Ishikawa (cell line): ENCODE measurements around the gene SDE2.

Experiments used
- CEBPB ChIP-seq: IDR thresholded peaks from 2 replicates; pipeline ENCODE4 v1.6.1; 2012
- CREB1 ChIP-seq: IDR thresholded peaks from 2 replicates; pipeline ENCODE4 v1.6.1; 2012; ENCODE audit warnings: low read depth
- EGR1 ChIP-seq: IDR thresholded peaks from 2 replicates; pipeline ENCODE4 v1.6.1; 2012
- EP300 ChIP-seq: IDR thresholded peaks from 2 replicates; pipeline ENCODE4 v1.6.1; 2012; ENCODE audit warnings: borderline replicate concordance
- FOXM1 ChIP-seq: IDR thresholded peaks from 2 replicates; pipeline ENCODE4 v1.6.1; 2012; ENCODE audit warnings: low read depth, borderline replicate concordance
- NFIC ChIP-seq: IDR thresholded peaks from 2 replicates; pipeline ENCODE4 v1.6.1; 2012
- RAD21 ChIP-seq: IDR thresholded peaks from 2 replicates; pipeline ENCODE4 v1.6.1; 2012; ENCODE audit warnings: low read depth
- TAF1 ChIP-seq: IDR thresholded peaks from 2 replicates; pipeline ENCODE4 v1.6.1; 2012; ENCODE audit warnings: low read depth, mild to moderate bottlenecking
- TCF12 ChIP-seq: IDR thresholded peaks from 2 replicates; pipeline ENCODE4 v1.6.1; 2012; ENCODE audit warnings: low read depth
- TEAD4 ChIP-seq: IDR thresholded peaks from 2 replicates; pipeline ENCODE4 v1.6.1; 2012
- YY1 ChIP-seq: IDR thresholded peaks from 2 replicates; pipeline ENCODE4 v1.6.1; 2012; ENCODE audit warnings: low read depth
- ZBTB7A ChIP-seq: IDR thresholded peaks from 2 replicates; pipeline ENCODE4 v1.6.1; 2012; ENCODE audit warnings: low read depth
- TF ChIP-seq, protein P1 (sequence below): IDR thresholded peaks from 2 replicates; pipeline ENCODE4 v1.6.1; 2012
- TF ChIP-seq, protein P2 (sequence below): IDR thresholded peaks from 2 replicates; pipeline ENCODE4 v1.6.1; 2012
- TF ChIP-seq, protein P3 (sequence below): IDR thresholded peaks from 2 replicates; pipeline ENCODE4 v1.6.1; 2012; ENCODE audit warnings: low read depth, mild to moderate bottlenecking

SDE2 gene

DNA sequence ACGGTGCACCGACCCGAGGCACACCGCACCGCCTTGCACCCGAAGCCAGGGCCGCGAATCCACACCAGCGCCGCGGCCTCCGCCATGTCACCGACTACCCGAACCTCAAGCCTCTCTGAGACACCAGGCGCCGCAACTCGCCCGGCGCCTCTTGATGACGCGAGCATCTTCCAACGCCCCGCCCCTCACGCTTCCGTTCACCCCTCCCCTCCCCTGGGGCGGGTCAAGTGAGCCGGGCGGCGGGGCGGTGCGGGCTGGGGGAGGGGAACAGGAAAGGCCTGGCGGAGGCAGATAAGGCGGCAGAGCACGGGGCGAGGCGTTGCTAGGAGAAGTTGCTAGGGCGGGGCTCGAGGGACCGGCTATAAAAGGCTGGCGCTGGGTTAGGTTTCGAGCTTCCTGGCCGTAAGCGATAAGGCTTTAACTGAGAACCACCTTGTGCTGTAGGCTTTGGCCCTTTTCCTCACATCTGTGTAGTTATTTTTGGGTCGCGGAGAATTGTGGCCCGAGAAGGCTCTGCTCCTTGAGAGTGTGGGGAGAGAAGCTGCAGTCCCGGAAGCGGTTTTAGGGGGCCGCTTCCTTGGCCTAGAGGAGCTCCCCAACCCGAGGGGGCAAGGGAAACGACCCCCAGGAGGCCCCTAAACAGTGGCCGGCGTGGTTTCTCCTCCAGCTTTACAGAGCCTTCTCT is at the start of gene SDE2:
SDE2 (minus strand) TSS at position 117 of the 685 bp plus-strand sequence; CDS start at position 86, 31 bp downstream.
- TF ChIP-seq, protein P1, sequence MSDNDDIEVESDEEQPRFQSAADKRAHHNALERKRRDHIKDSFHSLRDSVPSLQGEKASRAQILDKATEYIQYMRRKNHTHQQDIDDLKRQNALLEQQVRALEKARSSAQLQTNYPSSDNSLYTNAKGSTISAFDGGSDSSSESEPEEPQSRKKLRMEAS: peak; percentile 61
- TF ChIP-seq EGR1: no peak
- peak; percentile 88 for TF ChIP-seq TAF1
- no peak for TF ChIP-seq FOXM1
- TF ChIP-seq RAD21: no peak; the same call in 1 of the 2 replicates
- peak; percentile 72 for TF ChIP-seq ZBTB7A
- TF ChIP-seq TCF12: no peak
- peak; percentile 89 for TF ChIP-seq YY1
- no peak for TF ChIP-seq NFIC
- TF ChIP-seq, protein P2, sequence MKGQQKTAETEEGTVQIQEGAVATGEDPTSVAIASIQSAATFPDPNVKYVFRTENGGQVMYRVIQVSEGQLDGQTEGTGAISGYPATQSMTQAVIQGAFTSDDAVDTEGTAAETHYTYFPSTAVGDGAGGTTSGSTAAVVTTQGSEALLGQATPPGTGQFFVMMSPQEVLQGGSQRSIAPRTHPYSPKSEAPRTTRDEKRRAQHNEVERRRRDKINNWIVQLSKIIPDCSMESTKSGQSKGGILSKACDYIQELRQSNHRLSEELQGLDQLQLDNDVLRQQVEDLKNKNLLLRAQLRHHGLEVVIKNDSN: no peak; the same call in 1 of the 2 replicates
- no peak for TF ChIP-seq EP300
- no peak for TF ChIP-seq TEAD4
- peak; percentile 95 for TF ChIP-seq CREB1
- TF ChIP-seq, protein P3, sequence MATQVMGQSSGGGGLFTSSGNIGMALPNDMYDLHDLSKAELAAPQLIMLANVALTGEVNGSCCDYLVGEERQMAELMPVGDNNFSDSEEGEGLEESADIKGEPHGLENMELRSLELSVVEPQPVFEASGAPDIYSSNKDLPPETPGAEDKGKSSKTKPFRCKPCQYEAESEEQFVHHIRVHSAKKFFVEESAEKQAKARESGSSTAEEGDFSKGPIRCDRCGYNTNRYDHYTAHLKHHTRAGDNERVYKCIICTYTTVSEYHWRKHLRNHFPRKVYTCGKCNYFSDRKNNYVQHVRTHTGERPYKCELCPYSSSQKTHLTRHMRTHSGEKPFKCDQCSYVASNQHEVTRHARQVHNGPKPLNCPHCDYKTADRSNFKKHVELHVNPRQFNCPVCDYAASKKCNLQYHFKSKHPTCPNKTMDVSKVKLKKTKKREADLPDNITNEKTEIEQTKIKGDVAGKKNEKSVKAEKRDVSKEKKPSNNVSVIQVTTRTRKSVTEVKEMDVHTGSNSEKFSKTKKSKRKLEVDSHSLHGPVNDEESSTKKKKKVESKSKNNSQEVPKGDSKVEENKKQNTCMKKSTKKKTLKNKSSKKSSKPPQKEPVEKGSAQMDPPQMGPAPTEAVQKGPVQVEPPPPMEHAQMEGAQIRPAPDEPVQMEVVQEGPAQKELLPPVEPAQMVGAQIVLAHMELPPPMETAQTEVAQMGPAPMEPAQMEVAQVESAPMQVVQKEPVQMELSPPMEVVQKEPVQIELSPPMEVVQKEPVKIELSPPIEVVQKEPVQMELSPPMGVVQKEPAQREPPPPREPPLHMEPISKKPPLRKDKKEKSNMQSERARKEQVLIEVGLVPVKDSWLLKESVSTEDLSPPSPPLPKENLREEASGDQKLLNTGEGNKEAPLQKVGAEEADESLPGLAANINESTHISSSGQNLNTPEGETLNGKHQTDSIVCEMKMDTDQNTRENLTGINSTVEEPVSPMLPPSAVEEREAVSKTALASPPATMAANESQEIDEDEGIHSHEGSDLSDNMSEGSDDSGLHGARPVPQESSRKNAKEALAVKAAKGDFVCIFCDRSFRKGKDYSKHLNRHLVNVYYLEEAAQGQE: no peak
- no peak for TF ChIP-seq CEBPB

DNA sequence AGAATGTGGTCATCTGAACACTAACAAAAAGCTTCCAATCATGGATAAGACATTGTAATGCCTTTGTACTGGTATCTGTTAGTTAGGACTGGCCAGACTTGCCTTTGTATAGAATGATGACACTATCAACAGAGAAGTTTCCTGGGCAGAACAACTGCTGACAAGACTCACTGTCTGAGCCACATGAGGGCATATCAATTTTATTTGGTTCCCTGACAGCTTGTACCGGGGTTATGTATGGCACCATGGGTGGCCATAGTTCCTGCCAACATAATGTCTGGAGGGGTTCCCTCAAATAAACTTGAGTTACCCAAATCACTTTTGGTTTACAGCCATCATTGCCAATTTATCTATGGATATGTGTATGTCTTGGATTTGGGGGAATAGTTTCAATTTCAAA is 49.7 kb upstream of the SDE2 start:
- TF ChIP-seq NFIC: no peak
- TF ChIP-seq, protein P2: no peak
- TF ChIP-seq, protein P1: no peak
- no peak for TF ChIP-seq TCF12
- TF ChIP-seq, protein P3: no peak
- TF ChIP-seq FOXM1: no peak
- no peak for TF ChIP-seq TAF1
- TF ChIP-seq YY1: no peak
- TF ChIP-seq EGR1: no peak
- no peak for TF ChIP-seq RAD21
- TF ChIP-seq CREB1: no peak
- no peak for TF ChIP-seq TEAD4

DNA sequence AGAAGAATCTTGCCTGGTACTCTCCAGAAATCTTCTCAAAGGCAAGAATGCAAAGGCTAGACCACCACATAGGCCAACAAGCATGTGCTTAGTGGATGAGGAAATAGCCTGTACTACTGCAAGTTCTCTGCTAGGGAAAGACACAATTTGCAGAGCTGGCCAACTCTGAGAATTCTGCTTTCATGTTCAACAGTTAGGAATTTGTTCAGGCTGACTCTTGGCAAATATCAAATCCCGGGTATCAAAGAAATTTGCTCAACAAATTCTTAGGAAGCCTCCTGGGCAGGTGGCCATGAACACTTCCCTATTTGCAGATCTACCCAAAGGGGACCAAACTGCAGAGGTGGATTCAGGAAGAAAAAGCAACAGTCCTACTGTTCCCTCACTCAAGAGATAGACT is 48.4 kb upstream of the SDE2 start:
- no peak for TF ChIP-seq TAF1
- no peak for TF ChIP-seq EGR1
- no peak for TF ChIP-seq NFIC
- no peak for TF ChIP-seq TCF12
- no peak for TF ChIP-seq ZBTB7A
- TF ChIP-seq, protein P3: no peak
- TF ChIP-seq FOXM1: no peak
- TF ChIP-seq, protein P2: no peak
- no peak for TF ChIP-seq TEAD4
- TF ChIP-seq EP300: no peak
- no peak for TF ChIP-seq YY1
- TF ChIP-seq RAD21: no peak
- TF ChIP-seq, protein P1: no peak
- no peak for TF ChIP-seq CEBPB
- TF ChIP-seq CREB1: no peak
